Neural cell (in vitro differentiated cells): Measurements from ENCODE around the gene LSAMP. TPM values are rescaled to one million over a fixed set of nuclear protein-coding genes. Genes with fewer than 3 reads are reported as not detected.

Source experiments
- H2AFZ ChIP-seq: fragments of 200-600, 300-800 bp; sonication (generic), shearing (Covaris generic); 2 replicates; pipeline ENCODE4 v1.6.0; 2014; ENCODE audit warnings: low read depth, mild to moderate bottlenecking, antibody characterized with exemption, low read length, moderate library complexity
- H3F3A ChIP-seq: fragments of 200-600 bp; shearing (Covaris generic); 2 replicates; pipeline ENCODE4 v1.6.1; 2016; ENCODE audit warnings: mild to moderate bottlenecking, moderate library complexity, mixed read lengths, antibody characterized with exemption, low read length; ENCODE audit not compliant: insufficient read depth, poor library complexity, severe bottlenecking
- H3K27ac ChIP-seq: fragments of 200-600, 300-800 bp; sonication (generic), shearing (Covaris generic); 2 replicates; pipeline ENCODE4 v1.5.1; 2014; ENCODE audit warnings: mild to moderate bottlenecking, low read length, moderate library complexity
- H3K27me3 ChIP-seq: fragments of 300-800, 200-600 bp; sonication (generic), shearing (Covaris generic); 2 replicates; pipeline ENCODE4 v1.6.0; 2014; ENCODE audit warnings: mild to moderate bottlenecking, low read depth, low read length, moderate library complexity; ENCODE audit not compliant: insufficient read depth
- H3K36me3 ChIP-seq: fragments of 300-800, 200-600 bp; sonication (generic), shearing (Covaris generic); 2 replicates; pipeline ENCODE4 v1.5.1; 2014; ENCODE audit warnings: mild to moderate bottlenecking, antibody characterized with exemption, low read length, moderate library complexity; ENCODE audit not compliant: insufficient read depth
- H3K4me2 ChIP-seq: fragments of 300-800, 200-600 bp; sonication (generic), shearing (Covaris generic); 2 replicates; pipeline ENCODE4 v1.6.0; 2014; ENCODE audit warnings: mild to moderate bottlenecking, low read length
- H3K4me3 ChIP-seq: fragments of 300-800, 200-600 bp; sonication (generic), shearing (Covaris generic); 2 replicates; pipeline ENCODE4 v1.5.1; 2014; ENCODE audit warnings: mild to moderate bottlenecking, low read length, moderate library complexity
- H3K79me2 ChIP-seq: fragments of 200-600 bp; shearing (Covaris generic); replicated peaks from 2 replicates; pipeline ENCODE4 v1.6.0; 2014; ENCODE audit warnings: mild to moderate bottlenecking, low read length, moderate library complexity; ENCODE audit not compliant: insufficient read depth
- H3K9ac ChIP-seq: fragments of 300-800, 200-600 bp; sonication (generic), shearing (Covaris generic); 2 replicates; pipeline ENCODE4 v1.6.1; 2016; ENCODE audit warnings: mild to moderate bottlenecking, low read length, mixed read lengths
- H3K9me2 ChIP-seq: fragments of 200-600 bp; shearing (Covaris generic); 2 replicates; pipeline ENCODE4 v1.6.1; 2016; ENCODE audit warnings: mild to moderate bottlenecking, low read length, mixed read lengths; ENCODE audit not compliant: insufficient read depth
- H3K9me3 ChIP-seq: fragments of 200-600, 300-800 bp; sonication (generic), shearing (Covaris generic); 2 replicates; pipeline ENCODE4 v1.6.1; 2016; ENCODE audit warnings: mild to moderate bottlenecking, mixed run types, low read length, moderate library complexity, mixed read lengths
- H4K20me1 ChIP-seq: fragments of 200-600 bp; shearing (Covaris generic); 2 replicates; pipeline ENCODE4 v1.6.1; 2016; ENCODE audit warnings: mild to moderate bottlenecking, mixed run types; ENCODE audit not compliant: insufficient read depth
- EP300 ChIP-seq: fragments of 450-650 bp; conservative IDR thresholded peaks from 2 replicates; pipeline ENCODE4 v1.6.1; 2014; ENCODE audit warnings: antibody characterized with exemption, mild to moderate bottlenecking, moderate library complexity; ENCODE audit not compliant: poor library complexity, severe bottlenecking
- EZH2 ChIP-seq: fragments of 200-600, 300-800 bp; shearing (Covaris generic), sonication (generic); IDR thresholded peaks from 2 replicates; pipeline ENCODE4 v1.6.1; 2014; ENCODE audit warnings: antibody characterized with exemption, low read length, borderline replicate concordance, mild to moderate bottlenecking; ENCODE audit not compliant: insufficient read depth, poor library complexity, severe bottlenecking
- MXI1 ChIP-seq: fragments of 450-650 bp; conservative IDR thresholded peaks from 2 replicates; pipeline ENCODE4 v1.6.1; 2014; ENCODE audit warnings: antibody characterized with exemption, mild to moderate bottlenecking; ENCODE audit not compliant: poor library complexity, severe bottlenecking
- POLR2AphosphoS5 ChIP-seq: IDR thresholded peaks from 2 replicates; pipeline ENCODE4 v1.6.1; 2012
- RAD21 ChIP-seq: fragments of 450-650 bp; conservative IDR thresholded peaks from 2 replicates; pipeline ENCODE4 v1.6.1; 2014; ENCODE audit warnings: antibody characterized with exemption, mild to moderate bottlenecking, moderate library complexity
- SMC3 ChIP-seq: fragments of 450-650 bp; conservative IDR thresholded peaks from 2 replicates; pipeline ENCODE4 v1.6.1; 2014; ENCODE audit warnings: antibody characterized with exemption, mild to moderate bottlenecking, moderate library complexity; ENCODE audit not compliant: poor library complexity
- TAF1 ChIP-seq: IDR thresholded peaks from 2 replicates; pipeline ENCODE4 v1.6.1; 2012; ENCODE audit warnings: low read depth
- polyA plus RNA-seq: library from polyadenylated mRNA; depleted of rRNA; stranded (reverse); fragments of >200 nt; gene quantifications from 2 replicates; pipeline ENCODE4 v1.2.3, GENCODE V29; 2014
- TF ChIP-seq, protein P1 (sequence below): IDR thresholded peaks from 2 replicates; pipeline ENCODE4 v1.6.1; 2012; ENCODE audit warnings: borderline replicate concordance
- TF ChIP-seq, protein P2 (sequence below): fragments of 450-650 bp; IDR thresholded peaks from 2 replicates; pipeline ENCODE4 v1.5.1; 2014; ENCODE audit warnings: antibody characterized with exemption, mild to moderate bottlenecking, moderate library complexity; ENCODE audit not compliant: poor library complexity, severe bottlenecking

The LSAMP gene
- polyA plus RNA-seq, 1 donor from 2014 or later = 93.6 TPM

DNA sequence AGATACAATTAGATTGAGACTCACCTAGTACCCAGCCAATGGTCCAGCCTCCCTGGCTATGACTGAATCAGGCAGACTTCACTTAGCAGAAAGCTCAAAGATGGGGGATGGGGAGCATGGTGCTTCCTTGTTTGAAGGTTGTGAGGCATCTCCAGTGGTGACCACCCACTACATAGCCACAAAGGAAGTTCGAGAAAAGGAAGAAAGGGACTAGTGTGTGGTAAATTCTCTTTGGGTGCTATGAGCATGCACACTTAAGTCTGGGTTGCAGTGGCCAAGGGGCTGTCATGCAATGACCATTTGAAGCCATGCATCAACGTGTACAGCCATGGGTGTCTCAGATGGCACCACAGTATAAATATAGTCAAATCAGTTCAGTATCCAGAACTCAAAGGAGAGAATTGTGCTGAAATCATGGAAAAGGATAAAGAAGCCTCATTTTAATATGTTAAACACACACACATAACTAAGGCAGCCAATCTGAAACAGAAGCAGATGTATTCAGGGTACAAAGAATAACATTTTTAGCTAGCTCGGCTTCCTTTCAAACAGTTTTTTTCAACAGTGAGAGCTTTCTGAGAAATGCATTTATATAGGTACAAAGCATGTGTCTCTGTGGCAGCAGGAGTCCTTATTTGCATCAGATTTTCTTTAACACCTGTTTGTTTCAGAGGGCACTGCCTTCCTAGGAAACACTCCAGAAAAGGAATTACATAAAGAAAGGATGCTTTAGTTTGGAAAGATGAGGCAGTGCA lies 546.5 kb downstream of the LSAMP start:
- Histone ChIP-seq H3K9me3 (no peaks in the 10 kb centered on the region), H3K79me2 (no peaks in the 10 kb centered on the region), H3K36me3 (no peaks in the 10 kb centered on the region), H3F3A (no peaks in the 10 kb centered on the region), H2AFZ (no peak overlapping the region), H3K27me3 (no peaks in the 10 kb centered on the region), H3K9ac (no peak overlapping the region), H4K20me1 (no peaks in the 10 kb centered on the region), H3K4me2 (no peak overlapping the region), H3K27ac (no peak overlapping the region), H3K4me3 (no peak overlapping the region), H3K9me2 (no peaks in the 10 kb centered on the region)
- TF ChIP-seq, protein P1, sequence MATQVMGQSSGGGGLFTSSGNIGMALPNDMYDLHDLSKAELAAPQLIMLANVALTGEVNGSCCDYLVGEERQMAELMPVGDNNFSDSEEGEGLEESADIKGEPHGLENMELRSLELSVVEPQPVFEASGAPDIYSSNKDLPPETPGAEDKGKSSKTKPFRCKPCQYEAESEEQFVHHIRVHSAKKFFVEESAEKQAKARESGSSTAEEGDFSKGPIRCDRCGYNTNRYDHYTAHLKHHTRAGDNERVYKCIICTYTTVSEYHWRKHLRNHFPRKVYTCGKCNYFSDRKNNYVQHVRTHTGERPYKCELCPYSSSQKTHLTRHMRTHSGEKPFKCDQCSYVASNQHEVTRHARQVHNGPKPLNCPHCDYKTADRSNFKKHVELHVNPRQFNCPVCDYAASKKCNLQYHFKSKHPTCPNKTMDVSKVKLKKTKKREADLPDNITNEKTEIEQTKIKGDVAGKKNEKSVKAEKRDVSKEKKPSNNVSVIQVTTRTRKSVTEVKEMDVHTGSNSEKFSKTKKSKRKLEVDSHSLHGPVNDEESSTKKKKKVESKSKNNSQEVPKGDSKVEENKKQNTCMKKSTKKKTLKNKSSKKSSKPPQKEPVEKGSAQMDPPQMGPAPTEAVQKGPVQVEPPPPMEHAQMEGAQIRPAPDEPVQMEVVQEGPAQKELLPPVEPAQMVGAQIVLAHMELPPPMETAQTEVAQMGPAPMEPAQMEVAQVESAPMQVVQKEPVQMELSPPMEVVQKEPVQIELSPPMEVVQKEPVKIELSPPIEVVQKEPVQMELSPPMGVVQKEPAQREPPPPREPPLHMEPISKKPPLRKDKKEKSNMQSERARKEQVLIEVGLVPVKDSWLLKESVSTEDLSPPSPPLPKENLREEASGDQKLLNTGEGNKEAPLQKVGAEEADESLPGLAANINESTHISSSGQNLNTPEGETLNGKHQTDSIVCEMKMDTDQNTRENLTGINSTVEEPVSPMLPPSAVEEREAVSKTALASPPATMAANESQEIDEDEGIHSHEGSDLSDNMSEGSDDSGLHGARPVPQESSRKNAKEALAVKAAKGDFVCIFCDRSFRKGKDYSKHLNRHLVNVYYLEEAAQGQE = peak; percentile 24
- no peak for TF ChIP-seq EP300

DNA sequence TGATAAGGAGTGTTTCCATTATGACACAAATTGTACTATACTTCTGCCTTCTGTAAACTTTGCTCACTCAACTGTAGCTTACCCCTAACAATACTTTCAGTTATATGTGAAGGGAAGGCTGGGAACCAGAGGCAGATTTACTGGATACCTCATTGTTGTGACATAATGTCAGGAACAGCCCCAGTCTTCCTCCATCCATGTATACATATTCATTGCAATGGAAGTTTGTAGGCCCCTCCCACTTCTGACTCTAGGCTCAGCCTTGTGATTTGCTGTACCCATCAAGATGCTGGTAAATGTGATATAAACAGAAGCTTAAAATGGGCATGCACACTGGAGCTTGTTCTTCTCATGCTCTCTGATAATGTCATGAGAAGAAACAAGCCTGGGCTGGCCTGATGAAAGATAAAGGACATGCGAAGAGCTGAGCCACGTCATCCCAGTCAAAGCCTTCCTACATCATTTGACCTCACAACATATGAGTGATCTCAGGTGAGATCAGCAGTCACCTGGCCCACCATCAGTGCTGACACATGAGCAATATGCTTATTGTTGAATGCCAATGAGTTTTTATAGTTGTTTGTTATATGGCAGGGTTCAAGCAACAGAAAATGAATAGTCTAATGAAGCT lies 554.2 kb downstream of the LSAMP start:
- no peaks in the 10 kb centered on the region for H3K79me2 ChIP-seq
- no peak overlapping the region for H2AFZ ChIP-seq
- no peaks in the 10 kb centered on the region for H3F3A ChIP-seq
- no peak overlapping the region for H3K4me3 ChIP-seq
- TF ChIP-seq MXI1 = no peak
- TF ChIP-seq, protein P2, sequence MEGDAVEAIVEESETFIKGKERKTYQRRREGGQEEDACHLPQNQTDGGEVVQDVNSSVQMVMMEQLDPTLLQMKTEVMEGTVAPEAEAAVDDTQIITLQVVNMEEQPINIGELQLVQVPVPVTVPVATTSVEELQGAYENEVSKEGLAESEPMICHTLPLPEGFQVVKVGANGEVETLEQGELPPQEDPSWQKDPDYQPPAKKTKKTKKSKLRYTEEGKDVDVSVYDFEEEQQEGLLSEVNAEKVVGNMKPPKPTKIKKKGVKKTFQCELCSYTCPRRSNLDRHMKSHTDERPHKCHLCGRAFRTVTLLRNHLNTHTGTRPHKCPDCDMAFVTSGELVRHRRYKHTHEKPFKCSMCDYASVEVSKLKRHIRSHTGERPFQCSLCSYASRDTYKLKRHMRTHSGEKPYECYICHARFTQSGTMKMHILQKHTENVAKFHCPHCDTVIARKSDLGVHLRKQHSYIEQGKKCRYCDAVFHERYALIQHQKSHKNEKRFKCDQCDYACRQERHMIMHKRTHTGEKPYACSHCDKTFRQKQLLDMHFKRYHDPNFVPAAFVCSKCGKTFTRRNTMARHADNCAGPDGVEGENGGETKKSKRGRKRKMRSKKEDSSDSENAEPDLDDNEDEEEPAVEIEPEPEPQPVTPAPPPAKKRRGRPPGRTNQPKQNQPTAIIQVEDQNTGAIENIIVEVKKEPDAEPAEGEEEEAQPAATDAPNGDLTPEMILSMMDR = no peak
- no peak for TF ChIP-seq POLR2AphosphoS5
- TF ChIP-seq SMC3 = no peak
- TF ChIP-seq RAD21 = no peak
- no peak for TF ChIP-seq EP300
- TF ChIP-seq EZH2 = no peak
- TF ChIP-seq, protein P1 = no peak
- TF ChIP-seq TAF1 = no peak
- no peak overlapping the region for H3K27ac ChIP-seq
- H3K36me3 ChIP-seq = no peaks in the 10 kb centered on the region
- H3K9me2 ChIP-seq = no peaks in the 10 kb centered on the region
- H3K27me3 ChIP-seq = no peaks in the 10 kb centered on the region
- H3K4me2 ChIP-seq = no peak overlapping the region
- H3K9ac ChIP-seq = no peak overlapping the region
- no peaks in the 10 kb centered on the region for H4K20me1 ChIP-seq
- H3K9me3 ChIP-seq = no peaks in the 10 kb centered on the region
